ENCODE measurements around the gene PALM.
"Not testable (repeated sequence)": the region's sequence is repeated elsewhere in the genome, so short reads cannot be mapped to it uniquely, and the experiment has no call there.

PALM gene

DNA sequence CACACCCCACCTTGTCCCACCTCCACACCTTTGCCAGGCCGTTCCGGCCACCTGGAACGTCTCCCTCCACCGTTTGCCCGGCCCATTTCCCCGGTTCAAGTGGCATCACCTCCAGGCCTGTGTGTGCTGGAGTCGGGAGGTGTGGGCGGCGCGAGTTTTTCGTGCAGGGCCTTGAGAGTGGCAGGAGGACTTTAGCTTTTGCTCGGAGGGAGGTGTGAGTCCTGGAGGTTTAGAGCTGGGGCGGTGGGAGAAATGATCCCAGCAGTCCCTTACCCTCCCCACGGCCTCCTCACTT lies 4.3 kb upstream of the PALM start:
- DNase-seq: no peak

DNA sequence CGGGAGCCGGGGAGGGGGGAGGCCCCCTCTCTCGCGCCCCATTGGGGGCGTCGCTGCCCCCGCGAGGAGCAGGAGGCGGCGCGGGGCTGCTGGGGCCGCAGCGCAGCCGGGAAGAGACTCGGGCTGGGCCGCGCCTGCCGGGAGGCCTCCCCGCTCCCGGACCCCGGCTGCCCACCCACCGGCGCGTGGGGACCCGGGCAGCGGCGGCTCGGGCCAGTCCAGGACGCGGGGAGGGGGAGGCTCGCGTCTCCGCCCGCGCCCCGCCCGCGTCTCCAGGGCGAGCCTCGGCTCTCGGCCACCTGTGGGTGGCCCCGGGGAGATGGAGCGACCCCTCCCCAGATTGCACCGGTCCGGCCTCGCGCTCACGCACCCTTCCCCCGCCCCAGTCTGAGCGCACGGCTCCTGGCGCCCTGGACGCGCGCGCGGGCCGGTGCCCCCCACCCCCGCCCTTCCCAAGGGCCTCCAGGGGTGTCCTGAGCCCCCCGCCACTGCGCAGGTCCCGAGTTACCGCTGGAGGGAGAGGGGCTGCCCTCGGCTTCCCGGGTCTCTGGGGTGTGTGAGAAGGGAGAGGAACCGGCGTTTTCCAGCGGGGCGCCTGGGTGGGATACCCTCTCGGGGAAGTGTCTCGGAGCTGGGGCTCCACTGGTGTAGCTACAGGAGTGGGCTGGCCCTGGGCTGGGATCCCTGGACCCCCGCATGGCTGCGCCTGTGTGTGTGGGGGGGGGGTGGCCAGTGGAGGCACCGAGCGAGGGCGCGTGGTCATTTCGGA lies 645 bp downstream of the PALM start:
- DNase-seq: no peak

DNA sequence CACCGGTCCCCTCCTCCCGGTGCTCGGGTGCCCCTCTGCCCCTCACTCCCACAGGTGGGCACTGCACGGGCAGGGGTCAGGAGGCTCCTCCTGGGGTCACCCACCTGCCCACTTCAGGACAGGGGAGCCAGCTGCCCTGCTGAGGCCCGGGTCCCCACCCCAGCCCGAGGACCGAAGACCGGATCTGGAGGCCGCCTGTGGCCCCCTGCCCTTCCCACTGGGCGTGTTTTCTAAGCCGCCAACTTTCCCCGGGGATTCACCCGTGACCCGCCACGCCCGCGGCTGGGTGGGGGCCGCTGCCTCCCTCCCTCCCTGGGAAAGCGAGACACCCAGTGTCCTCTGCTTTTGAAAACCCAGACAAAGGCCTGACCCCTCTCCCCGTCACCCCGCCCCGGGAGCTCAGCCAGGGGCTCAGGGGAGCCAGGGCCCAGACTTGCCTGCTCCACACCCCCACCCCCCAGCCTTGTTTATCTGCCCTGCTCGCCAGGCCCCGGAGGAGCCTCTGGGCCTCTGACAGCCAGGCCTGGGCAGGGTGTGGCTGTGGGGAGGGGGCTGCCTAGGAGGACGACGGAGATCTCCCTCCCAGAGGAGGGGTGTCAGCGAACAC lies 1.3 kb downstream of the PALM start:
- no peak for DNase-seq

DNA sequence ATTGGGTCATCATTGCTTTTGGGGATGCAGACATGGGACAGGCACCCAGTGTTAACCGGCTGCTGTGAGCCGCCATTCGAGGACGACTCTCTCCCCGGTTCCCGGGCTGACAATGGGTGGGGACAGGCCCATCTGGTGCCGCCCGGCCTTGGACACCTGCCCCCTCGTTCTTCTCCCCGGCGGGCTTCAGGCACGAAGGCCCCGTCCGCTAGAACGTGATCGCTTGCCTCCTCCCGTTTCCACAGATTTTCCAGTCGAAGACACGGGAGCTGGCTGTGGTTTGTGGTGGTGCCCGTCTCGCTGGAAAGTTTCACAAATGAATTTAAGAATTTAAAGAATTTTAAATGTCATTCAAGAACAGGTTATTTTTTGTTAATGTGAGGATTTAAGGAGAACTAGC lies 2.0 kb downstream of the PALM start:
- no peak for DNase-seq

DNA sequence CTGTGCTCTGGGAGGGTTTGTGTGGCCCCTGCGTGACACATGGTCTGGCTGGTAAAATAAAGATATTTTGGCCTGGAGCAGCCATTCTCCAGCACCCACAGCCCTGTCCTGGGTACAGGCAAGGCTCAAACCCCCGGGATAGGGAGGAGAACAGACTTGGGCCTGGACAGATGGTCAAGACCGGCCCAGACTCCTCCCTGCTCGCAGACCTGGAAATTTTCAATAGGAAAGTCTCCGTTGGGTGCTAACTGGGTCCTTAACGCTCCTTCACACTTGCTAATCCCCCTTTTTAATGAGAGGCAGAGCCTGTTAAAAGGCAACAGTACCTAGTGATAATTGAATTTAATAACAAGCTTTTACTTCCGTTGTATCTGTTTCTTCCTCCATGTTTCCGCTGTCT lies 2.5 kb downstream of the PALM start:
- DNase-seq: no peak

DNA sequence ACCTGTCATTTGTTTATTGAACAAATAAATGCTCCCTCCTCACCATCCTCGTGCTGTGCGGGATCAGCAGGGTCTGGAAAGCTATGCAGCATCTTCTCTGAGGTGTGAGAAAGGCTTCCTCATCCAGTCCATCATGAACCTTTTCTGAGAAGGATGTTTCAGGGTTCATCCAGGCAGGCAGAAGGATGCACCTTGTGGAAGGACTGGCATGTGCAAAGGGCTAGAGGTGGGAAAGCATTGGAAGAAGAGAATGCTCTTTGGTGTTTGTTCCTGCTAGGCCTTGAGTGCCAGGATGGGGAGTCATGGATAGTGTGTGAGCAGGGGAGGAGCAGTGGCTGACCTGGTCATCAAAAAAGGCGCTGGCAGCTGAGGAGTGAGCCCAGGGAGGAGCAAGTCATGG lies 6.6 kb downstream of the PALM start:
- DNase-seq: no peak

DNA sequence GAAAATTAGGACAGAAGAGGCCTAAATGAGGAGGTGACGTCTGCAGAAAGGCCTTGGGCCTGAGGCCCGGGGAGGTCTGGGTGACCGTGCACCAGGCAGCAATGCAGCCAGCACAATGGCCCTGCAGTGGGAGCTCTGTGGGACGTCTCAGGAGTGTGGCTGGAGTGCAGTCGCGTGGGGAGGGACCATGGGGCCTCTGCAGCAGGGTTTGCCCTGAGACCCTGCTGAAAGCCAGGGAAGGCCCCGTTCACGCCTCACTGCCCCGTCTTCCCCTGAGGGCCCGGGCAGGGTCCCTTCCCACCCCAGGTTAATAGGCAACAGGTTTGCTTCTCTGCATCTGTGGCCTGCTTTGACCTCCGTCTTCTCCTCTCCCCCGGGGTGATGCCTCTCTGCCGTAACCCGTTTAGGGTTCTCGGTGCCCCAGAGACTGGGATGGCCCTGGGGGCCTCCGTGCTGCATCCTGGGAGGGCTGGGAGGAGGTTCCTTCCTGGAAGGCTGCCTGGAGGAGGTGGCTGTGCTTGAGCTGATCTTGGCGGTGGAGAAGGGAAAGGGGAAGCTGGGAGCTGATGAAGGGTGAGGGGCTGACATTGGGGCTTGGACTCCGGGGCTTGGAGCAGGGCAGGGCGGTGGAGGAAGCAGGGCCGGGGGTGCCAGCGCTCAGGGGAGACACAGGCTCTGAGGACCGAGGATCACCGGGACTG lies 9.7 kb downstream of the PALM start:
- DNase-seq: no peak

DNA sequence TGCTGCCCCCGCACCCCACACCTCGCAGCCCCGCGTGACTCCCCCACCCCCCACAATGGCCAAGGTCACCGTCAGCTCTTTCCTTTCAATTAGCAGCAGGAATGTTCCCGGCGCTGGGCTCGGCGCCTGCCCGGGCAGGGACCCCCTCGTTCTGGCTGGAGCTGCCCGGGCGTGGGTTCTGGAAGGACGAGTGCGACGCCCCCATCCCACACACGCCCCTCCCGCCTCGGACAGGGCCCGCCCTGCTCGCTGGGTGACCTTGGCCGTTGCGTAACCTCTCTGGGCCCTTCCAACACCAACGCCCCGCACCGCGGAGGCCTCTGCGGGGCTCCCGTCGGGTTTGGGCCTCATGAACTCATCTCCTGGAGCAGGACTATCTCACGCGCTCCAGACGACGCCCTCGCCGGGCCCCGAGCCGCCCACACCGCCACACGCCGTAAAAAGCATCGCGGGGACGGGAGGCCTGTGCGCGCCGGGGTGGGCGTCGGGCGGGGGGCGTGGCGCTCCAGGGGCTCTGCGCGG lies 10.3 kb downstream of the PALM start:
- DNase-seq: no peak

DNA sequence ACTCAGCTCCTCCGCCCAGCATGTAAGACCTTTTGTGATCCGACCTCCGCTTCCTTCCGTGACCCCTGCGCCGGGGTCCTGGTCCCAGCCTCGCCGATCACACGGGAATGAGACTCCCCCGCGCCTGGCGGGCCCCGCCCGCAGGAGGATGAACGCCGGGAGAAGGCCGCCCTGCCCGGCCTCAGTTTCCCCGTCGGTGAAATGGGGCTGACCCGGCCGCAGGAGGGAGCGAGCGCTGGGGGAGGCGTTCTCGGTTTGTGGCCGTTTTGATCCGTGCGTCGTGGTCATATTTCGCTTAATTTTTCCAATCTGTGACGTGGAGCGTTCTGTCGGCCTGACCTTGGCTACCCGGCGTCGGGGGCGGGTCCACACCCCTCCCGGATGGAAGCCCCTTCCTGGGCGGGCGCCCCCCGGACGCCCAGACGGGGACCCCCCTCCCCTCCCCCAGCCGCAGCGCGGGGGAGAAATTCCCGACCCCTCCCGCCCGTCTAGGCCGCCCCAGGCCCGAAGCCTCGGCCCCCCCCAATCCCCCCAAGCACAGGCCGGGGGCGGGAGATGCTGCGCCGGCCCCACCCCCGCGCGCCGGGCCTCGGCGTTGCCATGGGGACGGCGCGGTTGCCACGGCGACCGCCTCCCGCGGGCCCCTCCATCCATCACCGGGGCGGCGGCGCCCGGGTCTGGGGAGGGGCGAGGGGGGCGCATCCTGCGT lies 11.1 kb downstream of the PALM start:
- DNase-seq: no peak

DNA sequence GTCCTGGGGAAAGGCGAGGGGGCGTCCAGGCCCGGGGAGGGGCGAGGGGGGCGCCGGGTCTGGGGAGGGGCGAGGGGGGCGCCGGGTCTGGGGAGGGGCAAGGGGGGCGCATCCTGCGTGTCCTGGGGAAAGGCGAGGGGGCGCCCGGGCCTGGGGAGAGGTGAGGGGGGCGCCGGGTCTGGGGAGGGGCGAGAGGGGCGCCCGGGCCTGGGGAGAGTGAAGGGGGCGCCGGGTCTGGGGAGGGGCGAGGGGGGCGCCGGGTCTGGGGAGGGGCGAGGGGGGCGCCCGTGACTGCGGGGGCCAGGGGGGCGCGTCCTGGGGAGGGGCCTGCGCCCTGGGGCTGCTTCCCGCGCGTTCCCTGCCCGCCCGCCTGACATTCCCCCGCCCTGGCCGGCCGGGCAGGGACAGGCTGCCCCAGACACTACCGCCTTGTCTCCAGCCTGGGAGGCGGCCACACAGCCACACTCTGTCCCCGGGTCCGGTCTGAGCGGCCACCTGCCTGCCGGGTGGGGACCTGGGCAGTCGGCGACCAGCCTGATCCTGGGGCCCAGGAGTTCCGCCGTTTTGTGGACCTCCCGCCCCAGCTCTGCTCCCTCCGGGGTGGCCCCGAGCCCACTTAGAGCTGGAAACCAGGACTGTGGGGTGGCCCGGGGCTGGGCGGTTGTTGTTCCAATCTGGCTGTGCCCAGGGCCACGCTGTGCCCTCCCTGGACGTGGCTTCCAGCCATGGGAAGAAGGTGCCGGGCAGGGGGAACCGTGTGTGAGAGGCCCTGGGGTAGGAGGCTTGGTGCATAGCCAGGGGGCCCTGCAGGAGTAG lies 11.8 kb downstream of the PALM start:
- DNase-seq: no peak

DNA sequence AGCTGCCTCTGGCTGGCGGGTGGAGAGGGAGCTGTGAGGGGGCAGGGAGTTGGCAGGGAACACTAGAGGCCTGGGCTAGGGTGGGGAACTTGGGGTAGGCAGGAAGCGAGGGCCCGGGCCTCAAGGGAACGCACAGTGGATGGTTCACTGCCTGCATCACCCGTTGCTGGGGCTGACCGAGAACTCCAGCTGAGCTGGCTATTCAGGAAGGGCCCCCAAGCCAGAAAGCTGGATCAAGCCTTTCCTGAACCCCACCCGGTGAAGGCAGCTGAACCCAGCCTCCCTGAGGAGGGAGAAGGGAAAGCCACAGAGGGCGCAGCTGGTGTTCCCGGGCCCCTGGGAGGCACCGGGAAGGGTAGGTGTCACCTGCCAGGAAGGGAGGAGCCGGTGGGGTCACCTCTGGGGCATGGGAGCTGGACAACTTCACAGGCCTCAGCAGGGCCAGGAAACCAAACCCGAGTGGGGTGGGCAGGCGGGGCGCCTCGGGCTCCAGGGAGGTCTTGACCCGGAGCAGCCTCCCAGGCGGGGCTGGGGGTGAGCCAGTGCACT lies 13.9 kb downstream of the PALM start:
- peak; percentile 23 for DNase-seq

DNA sequence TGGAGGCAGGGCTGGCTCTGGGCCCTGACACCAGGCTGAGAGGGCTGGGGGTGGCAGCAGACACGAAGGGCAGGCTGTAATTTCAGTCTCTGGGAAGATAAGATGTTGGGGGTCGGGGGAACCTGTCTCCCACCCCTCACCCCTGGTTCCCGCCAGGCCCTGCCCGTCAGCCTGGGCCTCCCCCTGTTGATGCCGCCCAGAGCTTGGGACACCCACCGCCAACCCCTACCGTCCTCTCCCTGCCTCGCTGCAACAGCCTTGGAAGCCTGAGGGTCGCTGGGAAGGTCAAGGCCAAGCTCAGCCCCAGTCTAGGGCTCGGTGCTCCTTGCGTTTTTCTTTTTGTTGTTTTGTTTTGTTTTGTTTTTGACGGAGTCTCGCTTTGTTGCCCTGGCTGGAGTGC lies 14.5 kb downstream of the PALM start:
- DNase-seq: no peak

DNA sequence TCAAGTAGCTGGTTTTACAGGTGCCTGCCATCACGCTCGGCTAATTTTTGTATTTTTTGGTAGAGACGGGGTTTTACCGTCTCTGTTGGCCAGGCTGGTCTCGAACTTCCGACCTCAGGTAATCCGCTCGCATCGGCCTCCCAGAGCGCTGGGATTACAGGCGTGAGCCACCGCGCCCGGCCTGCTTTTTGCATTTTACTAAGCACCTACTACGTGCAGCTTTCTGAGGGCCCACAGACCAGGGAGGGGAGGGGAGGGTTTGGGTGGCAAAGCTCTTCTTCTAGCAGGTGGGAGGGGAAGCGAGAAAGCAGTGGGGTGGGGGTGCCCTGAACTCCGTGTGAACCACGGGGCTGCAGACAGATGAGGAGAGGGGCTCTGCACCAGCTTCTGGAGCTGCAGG lies 15.0 kb downstream of the PALM start:
- no peak for DNase-seq

DNA sequence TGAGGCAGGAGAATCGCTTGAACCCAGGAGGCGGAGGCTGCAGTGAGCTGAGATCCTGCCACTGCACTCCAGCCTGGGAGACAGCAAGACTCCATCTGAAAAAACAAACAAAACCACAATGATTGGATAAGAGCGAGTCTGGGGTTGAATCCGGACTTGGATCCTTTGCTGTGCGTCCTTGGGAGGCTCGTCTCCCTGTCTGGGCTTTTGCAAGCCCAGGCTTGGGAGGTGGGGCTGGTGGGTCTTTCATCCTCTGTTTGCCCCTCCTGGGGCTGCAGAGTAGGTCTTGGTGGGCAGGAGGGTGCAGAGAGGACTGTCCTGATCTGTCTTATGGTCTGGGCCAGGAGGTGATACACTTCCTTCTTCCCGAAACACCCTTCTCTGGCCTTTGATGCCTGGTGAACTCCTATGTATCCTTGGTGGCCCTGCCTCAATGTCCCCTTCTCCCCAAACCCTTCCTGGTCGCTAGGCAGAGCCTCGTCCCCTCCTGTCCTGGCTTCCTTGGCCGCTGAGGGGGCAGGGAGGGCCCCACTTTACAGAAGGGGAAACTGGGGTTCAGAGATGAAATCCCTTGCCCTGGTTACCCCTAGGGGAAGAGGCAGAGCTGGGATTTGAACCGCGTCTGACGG lies 16.8 kb downstream of the PALM start:
- no peak for DNase-seq

DNA sequence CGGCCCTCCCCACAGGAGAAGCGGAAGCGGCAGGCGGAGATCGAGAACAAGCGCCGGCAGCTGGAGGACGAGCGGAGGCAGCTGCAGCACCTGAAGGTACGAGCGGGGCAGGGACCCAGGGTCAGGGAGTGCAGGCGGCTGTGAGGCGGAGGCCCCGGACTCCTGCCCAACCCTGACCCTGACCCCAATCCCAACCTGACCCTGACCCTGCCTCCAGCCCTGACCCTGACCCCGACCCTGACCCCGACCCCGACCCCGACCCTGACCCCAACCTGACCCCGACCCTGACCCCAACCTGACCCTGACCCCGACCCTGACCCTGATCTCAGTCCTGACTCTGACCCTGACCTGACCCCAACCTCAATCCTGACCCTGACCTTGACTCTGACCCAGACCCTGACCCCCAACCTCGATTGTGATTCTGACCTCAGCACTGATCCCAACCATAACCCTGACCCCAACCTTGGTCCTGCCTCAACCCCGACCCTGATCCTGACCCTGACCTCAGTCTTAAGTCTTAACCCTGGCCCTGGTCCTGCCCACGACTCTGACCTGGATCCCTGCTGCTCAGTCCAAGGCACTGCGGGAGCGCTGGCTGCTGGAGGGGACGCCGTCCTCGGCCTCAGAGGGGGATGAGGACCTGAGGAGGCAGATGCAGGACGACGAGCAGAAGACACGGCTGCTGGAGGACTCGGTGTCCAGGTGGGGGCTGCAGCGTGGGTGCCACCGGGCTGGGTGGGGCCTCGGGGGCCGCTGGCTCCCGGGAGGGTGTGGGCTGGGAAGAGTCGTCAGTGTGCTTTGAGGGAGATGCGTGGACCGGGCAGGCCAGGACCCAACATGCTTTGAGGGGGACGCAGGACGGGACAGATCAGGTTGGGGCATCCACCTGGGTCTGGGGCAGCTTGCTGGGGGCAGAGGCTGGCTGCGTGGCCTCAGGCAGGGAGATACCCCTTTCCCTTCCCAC lies 18.5 kb downstream of the PALM start:
- DNase-seq: no peak

DNA sequence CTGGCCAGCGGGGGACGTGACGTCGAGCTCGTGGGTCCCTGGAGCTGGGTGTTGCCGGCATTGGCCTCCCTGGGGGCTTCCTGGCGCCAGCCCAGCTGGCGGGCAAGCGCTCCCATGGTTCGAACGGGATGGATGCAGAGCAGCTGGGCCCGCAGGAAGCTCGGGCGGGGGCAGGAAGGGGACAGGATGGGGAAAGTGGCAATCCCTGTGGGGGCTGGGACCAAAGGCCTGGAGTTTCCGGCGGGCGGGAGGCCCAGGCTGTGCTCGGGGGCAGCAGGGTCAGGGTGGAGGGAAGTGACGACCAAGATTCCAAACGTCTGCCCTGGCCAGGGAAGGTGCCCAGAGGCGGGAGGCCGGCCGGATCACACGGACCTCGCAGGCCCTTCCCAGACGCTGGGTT lies 19.3 kb downstream of the PALM start:
- DNase-seq: no peak

DNA sequence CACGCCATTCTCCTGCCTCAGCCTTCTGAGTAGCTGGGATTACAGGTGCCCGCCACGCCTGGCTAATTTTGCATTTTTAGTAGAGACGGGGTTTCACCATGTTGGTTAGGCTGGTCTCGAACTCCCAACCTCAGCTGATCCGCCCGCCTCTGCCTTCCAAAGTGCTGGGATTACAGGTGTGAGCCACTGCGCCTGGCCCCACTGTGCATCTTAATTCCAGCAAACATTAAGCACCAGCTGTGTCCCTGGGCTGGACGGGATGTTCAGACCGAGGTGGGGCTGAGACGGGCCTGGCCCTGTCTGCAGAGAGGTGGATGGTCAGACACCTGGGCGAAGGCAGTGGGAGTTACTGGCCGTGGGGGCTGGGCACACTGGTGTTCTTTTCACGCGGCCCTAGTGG lies 20.8 kb downstream of the PALM start:
- not testable (repeated sequence) for DNase-seq

DNA sequence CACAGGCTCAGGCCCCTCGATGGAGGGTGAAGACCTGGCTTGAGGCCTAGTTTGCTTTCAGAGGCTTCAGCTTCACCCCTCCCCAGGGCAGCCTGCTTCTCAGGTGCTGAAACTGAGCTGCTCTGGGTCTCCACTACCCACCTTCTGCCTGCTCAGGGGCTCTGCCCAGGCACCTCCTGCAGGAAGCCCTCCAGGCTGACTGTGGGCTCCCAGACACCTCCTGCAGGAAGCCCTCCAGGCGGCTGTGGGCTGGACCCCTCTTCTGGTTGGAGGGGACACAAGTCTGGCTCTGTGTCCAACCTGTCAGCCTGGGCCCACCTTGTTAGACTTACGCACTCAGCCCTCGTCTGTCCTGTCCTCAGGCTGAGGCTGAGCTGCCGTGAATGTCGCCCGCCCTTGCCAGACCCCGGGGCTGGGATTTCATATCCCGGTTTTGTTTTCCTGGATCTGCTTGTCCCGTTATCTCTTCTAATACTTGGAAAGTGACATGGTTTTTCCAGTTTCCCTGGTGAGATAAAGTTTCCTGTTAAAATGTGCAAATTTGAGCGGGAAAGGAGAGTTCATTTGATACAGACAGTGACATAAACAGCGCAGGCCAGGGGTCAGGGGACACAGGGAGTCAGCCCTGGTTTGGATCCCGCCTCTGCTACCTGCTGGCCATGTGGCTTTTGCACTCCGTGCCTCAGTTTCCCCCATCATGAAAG lies 21.4 kb downstream of the PALM start:
- DNase-seq: no peak

DNA sequence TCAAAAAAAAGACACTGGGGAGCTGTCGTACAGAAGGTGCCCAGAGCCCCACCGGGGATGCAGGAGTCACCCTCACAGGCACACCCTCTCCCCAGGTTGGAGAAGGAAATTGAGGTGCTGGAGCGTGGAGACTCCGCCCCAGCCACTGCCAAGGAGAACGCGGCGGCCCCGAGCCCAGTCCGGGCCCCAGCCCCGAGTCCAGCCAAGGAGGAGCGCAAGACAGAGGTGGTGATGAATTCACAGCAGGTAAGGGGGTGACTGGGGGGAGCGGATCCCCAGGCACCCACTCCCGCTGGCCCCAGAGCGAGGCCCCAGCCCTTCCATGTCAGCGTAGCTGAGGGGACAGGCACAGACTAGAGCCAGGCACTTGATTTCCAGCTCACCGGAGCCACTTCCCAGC lies 22.3 kb downstream of the PALM start:
- no peak for DNase-seq
